GM21528 (cell line): Measurements from ENCODE around the gene CTTNBP2.
A peak's percentile ranks its signal among the peaks of the same experiment; 100 is the strongest.

Source experiments
- ATAC-seq: cut with Tn5 transposase; IDR thresholded peaks from one replicate; pipeline ENCODE4 v1.9.1; 2021; ENCODE audit warnings: mild to moderate bottlenecking, moderate library complexity; ENCODE audit not compliant: unreplicated experiment, low FRiP score

Gene CTTNBP2

DNA sequence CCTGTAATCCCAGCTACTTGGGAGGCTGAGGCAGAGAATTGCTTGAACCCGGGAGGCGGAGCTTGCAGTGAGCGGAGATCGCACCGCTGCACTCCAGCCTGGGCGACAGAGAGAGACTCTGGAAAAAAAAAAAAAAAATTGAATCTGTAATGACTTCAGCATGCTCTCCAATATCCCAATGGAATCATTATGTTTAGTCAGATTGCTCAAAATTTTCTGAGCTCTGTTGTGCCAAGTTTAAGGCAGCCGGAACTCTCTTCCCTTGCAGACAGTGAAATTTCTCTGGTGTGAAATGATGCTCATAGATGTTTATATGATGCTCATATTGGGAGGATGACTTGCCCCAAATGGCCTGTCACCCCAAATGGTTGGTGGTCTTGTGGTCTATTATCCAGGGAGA is 180.9 kb downstream of the CTTNBP2 start:
- ATAC-seq: no peak

DNA sequence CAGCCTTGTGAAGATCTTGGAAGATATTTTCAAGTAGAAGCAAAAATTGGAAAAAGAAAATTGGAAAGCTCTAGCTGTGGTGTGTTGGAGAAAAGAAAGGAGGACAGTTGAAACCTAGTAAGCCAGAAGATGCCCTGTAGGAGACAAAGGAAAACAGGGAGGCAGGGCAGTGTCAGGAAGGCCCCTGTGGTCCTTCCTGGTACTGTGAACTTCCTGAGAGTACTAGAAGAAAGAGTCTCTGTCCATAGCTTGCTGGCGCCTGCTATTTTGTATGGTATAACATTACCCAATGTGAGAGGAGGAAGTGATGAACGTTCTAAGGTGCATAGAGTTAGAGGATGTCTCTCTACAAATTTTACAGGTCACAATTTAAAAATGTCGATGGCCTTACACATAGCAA is 183.1 kb downstream of the CTTNBP2 start:
- ATAC-seq: no peak

DNA sequence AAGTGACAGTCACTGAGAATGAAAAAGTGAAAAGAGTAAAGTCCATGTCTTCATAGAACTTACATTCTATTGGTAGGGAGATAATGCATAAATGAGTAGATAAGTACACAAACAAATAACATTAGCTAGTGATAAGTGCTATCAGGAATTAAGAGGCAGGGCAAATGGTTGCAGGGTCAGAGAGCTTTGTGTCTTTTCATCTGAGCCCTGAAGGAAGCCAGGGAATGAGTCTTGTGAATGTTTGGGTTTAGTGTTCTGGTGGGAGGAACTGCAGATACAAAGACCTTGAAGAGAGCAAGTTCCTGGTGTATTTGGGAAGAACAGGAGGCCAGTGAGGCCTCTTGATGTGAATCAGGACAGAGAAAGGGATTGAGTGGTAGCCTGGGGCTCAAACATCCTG is 183.8 kb downstream of the CTTNBP2 start:
- no peak for ATAC-seq

DNA sequence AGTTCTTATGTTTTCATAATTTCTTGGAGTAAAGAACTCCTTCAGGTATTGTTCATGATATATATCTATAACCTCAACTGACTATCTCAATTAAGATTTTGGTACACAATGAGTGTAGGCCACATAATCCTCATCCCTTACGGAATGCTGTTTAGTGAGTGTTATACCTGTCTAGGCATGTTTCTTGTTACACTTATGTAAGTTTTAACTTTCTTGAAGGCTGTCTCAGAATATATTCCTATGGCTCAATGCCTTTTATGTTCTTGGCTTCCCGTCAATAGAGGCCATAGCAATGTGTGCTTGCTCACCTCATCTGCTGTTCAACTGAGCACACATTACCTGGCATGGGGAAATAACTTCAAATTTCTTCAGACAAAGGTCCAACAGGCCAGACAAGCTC is 185.1 kb downstream of the CTTNBP2 start:
- ATAC-seq: no peak

DNA sequence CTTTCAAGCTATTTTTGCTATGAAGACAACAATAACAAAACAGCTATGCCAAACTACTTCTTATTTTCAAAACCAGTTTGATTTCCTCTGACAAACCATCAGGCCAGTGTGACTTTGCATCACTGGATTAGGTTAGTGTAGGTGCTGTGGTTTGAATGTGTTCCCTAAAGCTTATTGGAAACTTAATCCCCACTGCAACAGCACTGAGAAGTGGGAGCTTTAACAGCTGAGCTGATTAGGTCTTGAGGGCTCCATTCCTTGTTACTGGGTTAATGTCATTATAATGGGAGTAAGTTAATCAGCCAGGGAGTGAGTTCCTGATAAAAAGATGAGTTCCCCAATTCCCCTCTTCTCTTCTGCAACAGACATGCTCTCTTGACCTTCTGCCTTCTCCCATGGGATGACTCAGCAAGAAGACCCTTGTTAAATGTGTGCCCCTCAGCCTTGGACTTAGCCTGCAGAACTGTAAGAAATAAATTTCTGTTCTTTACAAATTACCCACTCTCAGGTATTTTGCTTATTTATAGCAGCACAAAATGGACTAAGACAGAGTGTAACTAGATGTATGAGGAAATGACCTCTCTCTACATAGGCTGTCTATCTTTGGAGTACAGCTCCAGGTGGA is 186.8 kb downstream of the CTTNBP2 start:
- ATAC-seq: no peak

DNA sequence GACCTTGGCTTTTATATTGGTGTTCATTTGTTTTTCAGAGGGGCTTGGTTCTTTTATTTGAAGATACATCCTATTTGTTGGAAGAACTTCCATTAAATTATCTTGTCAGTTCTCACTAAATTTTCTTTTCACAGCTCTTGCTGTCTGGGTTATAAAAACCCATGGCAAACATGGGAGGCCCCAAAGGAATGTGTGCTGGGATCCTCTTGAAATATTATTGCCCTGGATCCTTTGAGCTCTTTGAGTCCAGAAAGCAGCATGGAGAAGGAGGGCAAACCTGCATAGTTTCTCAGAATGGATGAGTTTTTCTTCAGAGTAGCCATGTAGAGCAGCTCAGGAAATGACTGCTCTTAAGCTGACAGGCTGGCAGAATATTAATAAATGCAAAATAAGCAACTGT is 187.4 kb downstream of the CTTNBP2 start:
- no peak for ATAC-seq

DNA sequence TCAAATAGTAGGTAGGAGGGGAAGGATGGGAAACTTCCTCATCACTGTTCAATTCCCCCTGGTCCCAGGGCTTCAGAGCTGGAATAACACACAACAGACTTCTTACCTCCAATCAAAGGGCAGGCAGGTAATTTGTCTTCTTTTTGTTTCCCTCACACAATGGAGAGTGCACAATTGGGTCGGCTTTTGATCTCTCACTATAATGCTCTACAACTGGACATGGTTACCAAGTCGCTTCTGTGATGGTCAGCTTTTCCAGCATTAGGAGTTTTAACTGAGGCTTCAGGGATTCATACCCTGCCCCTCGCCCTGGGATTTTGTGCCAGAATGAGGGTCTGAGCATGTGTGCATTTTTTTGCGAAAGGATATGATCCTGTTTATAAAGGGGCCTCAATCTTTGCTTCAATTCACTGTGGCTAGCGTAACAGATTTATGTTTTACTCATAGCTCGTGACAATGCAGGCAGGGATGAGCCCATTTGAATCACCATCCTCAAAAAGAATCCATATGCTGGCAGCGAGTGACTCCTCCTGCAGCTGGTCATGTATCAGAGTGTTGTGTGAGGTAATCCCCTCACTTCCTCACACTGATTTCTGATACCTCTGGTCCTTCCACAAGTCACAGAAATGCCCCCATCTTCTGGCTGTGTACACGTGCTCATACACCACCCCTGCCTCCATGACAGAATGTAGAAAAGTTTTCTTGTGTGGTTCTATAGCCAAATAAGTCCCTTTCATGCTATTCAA is 189.6 kb downstream of the CTTNBP2 start:
- ATAC-seq: no peak

DNA sequence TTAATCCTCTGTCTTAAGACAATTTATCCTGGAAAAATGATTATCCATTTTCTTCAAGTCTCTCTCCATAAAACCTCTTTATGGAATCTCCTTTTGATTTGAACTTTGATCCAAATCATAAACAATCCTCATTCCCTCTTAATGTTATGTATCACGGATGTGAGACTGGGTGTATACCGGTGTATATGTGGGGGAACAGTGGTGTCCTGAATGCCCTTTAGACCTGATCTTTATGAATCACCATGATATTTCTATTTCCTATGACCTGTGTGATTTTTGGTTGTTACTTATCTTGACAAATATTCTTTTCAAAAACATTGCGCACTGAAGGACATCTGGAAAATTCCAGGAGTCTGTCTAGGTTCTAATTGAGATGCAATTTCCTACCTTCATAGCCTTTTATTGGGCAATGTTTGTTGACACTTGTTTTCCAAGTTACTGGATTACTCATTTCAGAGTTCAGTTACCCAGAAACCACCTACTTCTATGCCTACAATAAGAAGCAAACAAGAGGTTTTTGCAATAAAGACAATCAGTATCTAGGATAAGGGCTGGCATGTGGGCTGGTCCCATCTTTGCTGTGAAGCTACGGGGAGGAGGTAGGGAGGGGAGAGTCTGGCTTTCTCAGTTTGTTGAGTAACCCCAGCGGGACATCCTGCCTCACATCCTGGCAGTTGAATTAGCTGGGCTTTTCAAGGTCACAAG is 190.4 kb downstream of the CTTNBP2 start:
- ATAC-seq: no peak

DNA sequence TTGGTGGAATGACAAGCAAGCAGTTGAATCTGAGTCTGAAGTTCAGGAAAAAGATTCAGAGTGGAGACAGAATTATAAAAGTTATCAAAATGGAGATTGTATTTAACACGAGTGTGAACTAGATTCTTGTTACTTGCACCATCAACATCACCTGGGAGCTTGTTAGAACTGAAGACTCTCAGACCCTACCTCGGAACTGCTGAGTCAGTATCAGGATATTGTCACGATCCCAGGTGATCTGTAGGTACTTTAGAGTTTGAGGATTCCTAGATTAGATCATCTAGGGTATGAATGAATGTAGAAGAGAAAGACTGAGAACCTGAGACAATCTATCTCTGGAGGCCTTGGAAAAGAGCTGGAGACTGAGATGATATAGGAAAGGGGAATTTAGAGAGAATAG is 194.1 kb downstream of the CTTNBP2 start:
- no peak for ATAC-seq

DNA sequence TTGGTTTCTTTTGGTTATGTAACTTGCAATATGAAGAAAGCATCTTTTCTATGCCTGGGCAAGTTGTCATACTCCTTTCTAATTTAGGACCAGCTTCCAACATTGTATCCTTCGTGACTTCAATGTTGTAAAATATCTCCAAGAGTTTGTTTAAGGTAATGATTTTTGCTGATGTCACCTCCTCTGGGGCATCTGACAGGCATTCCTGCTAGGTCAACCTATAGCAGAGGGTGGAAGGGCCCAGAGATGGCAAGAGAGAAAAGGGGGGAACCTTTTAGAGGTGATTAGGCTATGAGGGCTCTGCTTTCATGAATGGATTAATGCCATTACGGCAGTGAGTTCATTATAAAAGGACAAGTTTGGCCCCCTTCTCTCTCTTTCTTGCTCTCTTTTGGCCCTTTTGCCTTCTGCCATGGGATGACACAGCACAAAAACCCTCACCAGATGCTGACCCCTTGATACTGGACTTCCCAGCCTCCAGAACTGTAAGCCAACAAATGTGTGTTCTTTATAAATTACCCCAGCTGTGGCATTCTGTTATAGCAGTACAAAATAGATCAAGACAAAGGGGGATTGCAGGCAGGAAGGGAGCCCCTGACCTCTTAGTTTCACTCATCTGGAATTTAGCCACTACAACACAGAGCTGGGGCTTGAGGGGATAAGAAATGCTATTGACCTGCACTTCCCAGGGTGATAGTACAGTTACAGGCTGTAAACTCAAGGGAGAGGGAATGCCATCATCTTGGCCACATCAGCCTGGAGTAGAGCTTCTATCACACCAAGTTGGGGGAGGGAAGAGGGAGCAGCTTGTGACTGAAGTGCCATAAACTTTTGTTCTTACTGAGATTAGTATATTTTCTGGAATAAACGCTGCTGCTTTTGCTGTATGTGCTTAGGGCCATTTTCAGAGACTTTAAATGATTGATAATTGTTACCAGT is 197.5 kb downstream of the CTTNBP2 start:
- ATAC-seq: no peak

DNA sequence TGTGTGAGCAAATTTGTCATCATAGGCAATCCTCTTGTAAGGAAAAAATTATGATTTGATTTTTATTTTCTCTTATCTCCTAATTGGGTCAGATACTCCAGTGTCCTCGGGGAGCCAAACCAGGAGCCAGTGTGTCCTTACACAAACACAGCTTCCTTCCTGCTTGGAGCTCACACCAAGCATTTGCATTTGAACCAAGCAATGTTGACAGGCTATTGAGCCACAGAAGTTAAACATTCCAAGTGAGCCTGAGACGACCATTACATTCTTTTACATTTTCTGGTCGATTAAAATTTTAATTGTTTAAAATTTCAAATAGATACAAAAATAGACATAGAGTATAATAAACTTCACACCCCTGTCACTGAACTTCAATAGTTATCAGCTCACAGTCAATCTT is 198.6 kb downstream of the CTTNBP2 start:
- ATAC-seq: no peak

DNA sequence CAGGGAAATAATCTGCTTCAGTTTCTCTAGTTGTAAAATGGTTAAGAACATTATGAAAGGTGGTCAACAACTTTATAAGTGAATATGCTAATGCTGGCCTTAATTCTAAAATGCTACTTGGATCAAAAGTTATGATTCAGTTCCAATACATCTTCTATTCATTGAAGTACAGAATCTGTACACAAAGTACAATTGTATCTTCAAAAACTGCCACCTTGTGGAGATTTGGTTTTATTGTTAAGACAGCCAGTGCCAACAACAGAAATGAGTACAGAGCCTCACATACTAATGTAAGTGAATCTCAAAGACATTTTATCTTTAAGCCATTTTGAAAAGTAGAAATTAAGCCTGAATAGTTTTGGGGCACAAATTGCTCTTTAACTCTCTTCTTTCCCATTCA is 199.4 kb downstream of the CTTNBP2 start:
- ATAC-seq: peak; percentile 66

DNA sequence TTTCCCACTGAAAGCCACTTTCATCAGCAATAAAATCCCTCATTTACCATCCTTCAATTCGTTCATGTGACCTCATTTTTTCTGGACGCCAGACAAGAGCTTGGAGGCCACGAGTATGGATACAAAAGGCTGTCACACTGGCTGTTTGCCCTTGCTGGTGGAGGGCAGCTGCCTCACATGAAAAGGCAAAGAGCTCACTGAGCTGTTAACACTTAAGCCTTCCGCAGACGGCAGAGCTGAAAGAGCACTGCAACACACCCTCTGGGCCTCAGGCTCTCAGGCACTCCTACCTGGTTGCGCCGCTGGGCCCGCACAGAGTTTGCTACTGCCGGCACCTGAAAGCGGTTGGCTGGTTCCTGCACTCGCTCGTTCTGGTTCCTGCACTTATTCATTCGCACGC is 199.9 kb downstream of the CTTNBP2 start:
- no peak for ATAC-seq

DNA sequence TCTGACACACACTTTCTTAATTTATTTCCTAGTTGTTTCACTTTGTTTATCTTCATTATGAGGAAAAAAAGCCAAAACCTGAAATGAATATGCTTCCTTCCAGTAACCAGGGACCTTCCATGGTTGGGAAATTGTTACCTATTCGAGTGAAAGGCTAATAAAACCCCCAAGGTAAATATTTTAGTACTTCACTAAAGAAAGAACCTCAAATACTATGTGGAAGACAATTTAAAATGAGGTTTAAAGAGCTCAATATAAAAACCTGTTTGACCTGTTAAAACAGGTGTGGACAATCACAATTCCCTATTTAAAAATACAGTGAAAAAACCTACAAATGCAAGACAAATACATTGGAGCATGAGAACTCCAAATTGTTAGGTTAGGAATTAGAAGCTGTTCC is 200.8 kb downstream of the CTTNBP2 start:
- ATAC-seq: no peak

DNA sequence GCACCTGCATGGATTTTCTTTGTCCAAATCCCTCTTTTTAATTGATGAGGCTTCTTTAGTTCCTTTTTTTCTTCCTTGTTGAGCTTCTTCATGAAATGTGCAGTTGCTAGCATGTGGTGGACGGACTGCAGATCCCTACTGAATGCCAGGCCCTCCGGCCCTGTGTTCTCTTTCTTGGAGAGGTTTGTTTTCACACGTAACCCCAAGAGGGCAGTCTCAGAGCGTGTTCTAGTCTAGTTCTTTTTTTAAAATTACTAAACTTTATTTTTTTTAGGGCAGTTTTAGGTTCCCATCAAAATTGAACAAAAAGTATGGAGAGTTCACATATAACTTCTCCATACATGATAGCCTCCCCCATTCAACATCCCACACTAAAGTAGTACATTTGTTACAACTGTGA is 203.4 kb downstream of the CTTNBP2 start:
- ATAC-seq: no peak

DNA sequence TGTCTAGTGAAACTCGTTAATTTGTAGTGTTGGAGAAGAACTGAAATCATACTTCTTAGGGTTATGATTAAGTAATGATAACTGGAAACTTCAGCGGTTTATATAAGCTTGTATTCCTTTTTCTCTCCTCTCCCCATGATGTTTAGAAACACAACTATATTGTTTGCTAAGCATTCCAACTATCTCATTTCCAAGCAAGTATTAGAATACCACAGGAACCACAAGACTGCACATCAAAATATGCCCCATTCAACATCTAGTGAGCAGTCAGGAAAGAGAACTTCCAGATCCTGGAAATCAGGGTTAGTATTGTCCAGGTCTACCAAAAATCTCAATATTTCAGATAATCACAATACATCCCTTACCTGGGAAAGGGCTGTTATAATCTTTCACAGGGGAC is 205.8 kb downstream of the CTTNBP2 start:
- ATAC-seq: no peak

DNA sequence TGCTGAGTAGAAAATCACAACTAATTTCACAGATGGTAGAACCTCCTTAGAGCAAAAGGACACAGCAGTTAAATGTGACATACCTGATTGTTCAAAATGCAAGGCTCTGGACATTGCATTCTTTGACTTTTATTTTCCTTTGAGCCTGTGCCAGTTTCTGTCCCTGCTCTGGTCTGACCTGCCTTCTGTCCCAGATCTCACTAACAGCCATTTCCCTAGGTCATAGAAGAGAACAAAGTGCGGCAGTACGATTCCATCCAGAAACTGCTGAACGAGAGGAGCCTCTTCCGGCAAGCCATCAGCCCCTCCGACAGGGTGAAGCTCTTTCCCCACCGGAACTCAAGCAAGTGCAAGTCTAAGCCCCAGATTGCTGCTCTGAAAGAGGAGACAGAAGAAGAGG is 206.6 kb downstream of the CTTNBP2 start:
- no peak for ATAC-seq

DNA sequence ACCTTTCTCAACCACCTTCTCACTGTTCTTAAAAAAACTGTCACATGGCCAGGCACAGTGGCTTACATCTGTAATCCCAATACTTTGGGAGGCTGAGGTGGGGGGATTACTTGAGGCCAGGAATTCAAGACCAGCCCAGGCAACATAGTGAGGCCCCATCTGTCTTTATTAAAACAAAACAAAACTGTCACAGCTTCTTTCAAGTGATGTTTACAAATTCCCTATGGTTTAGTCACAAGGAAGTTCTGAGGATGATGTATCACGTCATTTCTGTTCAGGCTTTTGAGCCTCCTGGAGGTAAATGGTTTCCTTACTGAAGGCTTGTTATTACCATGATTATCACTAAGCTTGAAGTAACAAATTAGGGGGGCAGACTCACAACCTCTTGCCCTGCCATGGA is 207.2 kb downstream of the CTTNBP2 start:
- ATAC-seq: no peak

DNA sequence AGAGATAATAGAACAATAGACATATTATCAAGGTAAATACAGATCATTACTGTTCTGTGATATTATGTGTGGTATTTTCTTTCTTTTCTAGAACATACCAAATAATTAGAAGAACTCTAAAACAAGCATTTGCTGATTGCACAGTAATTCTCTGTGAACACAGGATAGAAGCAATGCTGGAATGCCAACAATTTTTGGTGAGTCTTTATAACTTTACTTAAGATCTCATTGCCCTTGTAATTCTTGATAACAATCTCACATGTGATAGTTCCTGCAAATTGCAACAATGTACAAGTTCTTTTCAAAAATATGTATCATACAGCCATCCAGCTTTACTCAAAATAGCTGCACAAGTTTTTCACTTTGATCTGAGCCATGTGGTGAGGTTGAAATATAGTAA is 207.9 kb downstream of the CTTNBP2 start:
- no peak for ATAC-seq

DNA sequence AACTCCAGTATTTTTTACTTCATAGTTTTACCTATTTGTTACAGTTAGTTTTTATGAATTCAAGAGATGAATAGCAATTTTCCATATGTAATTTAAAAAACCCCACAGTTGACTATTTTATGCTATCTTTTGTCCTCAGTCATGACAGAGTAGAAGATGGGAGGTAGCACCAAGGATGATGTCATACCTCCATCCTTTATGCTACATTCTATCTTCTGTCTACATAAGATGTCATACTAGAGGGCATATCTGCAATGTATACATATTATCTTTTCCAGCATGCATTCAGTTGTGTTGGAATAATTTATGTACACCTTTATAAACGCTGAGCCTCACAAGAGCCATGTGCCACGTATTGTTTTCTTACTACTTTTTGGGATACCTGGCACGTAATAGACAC is 209.2 kb downstream of the CTTNBP2 start:
- no peak for ATAC-seq

DNA sequence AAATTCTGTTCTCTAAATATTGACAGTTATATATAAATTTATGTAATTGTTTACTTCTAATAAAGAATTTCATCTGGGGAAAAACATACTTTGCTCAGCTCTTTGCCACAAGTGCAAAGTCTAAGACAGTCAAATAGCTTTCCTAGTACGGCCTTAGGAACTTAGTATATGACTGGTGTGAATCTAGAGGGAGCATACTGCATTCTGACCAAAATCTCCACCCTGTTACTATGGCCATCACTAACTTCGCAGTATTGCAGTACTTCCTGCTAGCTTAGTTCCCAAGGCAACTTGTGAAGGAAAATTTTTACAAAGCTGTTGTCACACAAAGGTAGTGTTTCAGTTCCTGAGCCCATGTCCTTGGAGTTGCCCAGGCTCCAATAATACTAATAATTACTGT is 211.9 kb downstream of the CTTNBP2 start:
- ATAC-seq: no peak
